GM21423 (cell line): Measurements from ENCODE around the gene CAD.
"Not testable (repeated sequence)": the region's sequence is repeated elsewhere in the genome, so short reads cannot be mapped to it uniquely, and the experiment has no call there.

Experiments used
- ATAC-seq: cut with Tn5 transposase; IDR thresholded peaks from one replicate; pipeline ENCODE4 v1.9.1; 2021; ENCODE audit warnings: mild to moderate bottlenecking, moderate library complexity; ENCODE audit not compliant: unreplicated experiment

CAD gene

GRCh38 chr2:27251766-27252165 is 34.6 kb downstream of the CAD start:
- no peak for ATAC-seq

GRCh38 chr2:27255187-27255586 is 38.0 kb downstream of the CAD start:
- no peak for ATAC-seq

GRCh38 chr2:27255660-27256059 is 38.5 kb downstream of the CAD start:
- no peak for ATAC-seq

- ATAC-seq = no peak
Observed at GRCh38 chr2:27256855-27257454, 39.8 kb downstream of the CAD start.

- ATAC-seq = no peak
Observed at GRCh38 chr2:27258051-27258450, 40.9 kb downstream of the CAD start.

GRCh38 chr2:27261241-27261925 is 44.2 kb downstream of the CAD start:
- no peak for ATAC-seq

- ATAC-seq = no peak
Observed at GRCh38 chr2:27261926-27262298, 44.7 kb downstream of the CAD start.

- ATAC-seq = no peak
Observed at GRCh38 chr2:27262379-27263286, 45.5 kb downstream of the CAD start, which contains the start of gene SLC30A3. Gene SLC30A3 (minus strand): TSS chr2:27263047. CDS start chr2:27262906, 141 bp downstream.

- no peak for ATAC-seq
Observed at GRCh38 chr2:27263287-27264252, 46.4 kb downstream of the CAD start.

GRCh38 chr2:27264253-27264752 is 47.1 kb downstream of the CAD start:
- ATAC-seq = no peak

- no peak for ATAC-seq
Observed at GRCh38 chr2:27264753-27265535, 47.8 kb downstream of the CAD start.

- no peak for ATAC-seq
Observed at GRCh38 chr2:27265536-27265870, 48.3 kb downstream of the CAD start.

- ATAC-seq = not testable (repeated sequence)
Observed at GRCh38 chr2:27268296-27268695, 51.1 kb downstream of the CAD start.

GRCh38 chr2:27270131-27270530 is 53.0 kb downstream of the CAD start:
- ATAC-seq = no peak

GRCh38 chr2:27270670-27271069 is 53.5 kb downstream of the CAD start:
- ATAC-seq = no peak

GRCh38 chr2:27271631-27272340 is 54.6 kb downstream of the CAD start:
- no peak for ATAC-seq

- ATAC-seq = not testable (repeated sequence)
Observed at GRCh38 chr2:27272537-27273522, 55.7 kb downstream of the CAD start.
